HCT116 (cell line): Measurements from ENCODE around the gene ZFPL1. TPM values are rescaled to one million over a fixed set of nuclear protein-coding genes. Genes with fewer than 3 reads are reported as not detected.

Experiments used
- ATAC-seq: fragments of 200-7000 bp; cut with Tn5 transposase; 2 replicates; pipeline ENCODE4 v1.9.1; 2020; ENCODE audit warnings: mild to moderate bottlenecking, moderate library complexity
- BruUV-seq: library from RNA; stranded (reverse); fragments of 400-500 nt; replicated peaks from 2 replicates; lab custom pipeline; 2021; lab: Mats Ljungman, UMichigan
- CTCF ChIA-PET: fragments of 300-600 bp; sonication (Branson Sonifier 250); formaldehyde crosslinking; loops from one replicate; lab custom pipeline; 2021; ENCODE audit warnings: antibody characterized with exemption; lab: Charles Lee
- POLR2A ChIA-PET: fragments of 300-600, 350-600 bp; sonication (Branson Sonifier 250); formaldehyde crosslinking; loops from one replicate; lab custom pipeline; 2021; ENCODE audit warnings: antibody characterized with exemption; lab: Charles Lee
- RAD21 ChIA-PET, 2 experiments: fragments of 300-600 bp; sonication (Branson Sonifier 250); formaldehyde crosslinking; loops; one replicate each; lab custom pipeline; 2023; ENCODE audit warnings: low total read pairs in 2 of 2; ENCODE audit not compliant: uncharacterized antibody in 2 of 2, unreplicated experiment in 2 of 2, low non-redundant PET in 1 of 2; lab: Charles Lee
- DNase-seq: peaks from one replicate; pipeline ENCODE4 v3.0.0-alpha.2; 2010; ENCODE audit warnings: low read depth, low spot score
- H2AFZ ChIP-seq: fragments of 200-600 bp; shearing (Covaris generic), sonication (generic); 2 replicates; pipeline ENCODE4 v1.6.1; 2017; ENCODE audit warnings: low read depth, mixed run types, mixed read lengths, antibody characterized with exemption, low read length; ENCODE audit not compliant: poor library complexity, severe bottlenecking
- H3K27ac ChIP-seq: 2 replicates; pipeline ENCODE4 v1.5.1; 2012; ENCODE audit warnings: low read depth, low read length
- H3K27me3 ChIP-seq: fragments of 200-600 bp; sonication (generic); 2 replicates; pipeline ENCODE4 v1.6.1; 2016; ENCODE audit warnings: mixed run types, low read length, mixed read lengths; ENCODE audit not compliant: insufficient read depth
- H3K36me3 ChIP-seq, 2 experiments: fragments of 200-500 bp in 1 of 2; fragments of 200-600 bp in 1 of 2; sonication (Bioruptor generic) in 1 of 2; sonication (generic) in 1 of 2; 2 replicates each; pipeline versions ENCODE4 v1.5.1 to v1.6.1; 2014 to 2016; ENCODE audit warnings: low read length in 2 of 2, inconsistent platforms in 1 of 2, mixed read lengths in 1 of 2, mixed run types in 1 of 2; ENCODE audit not compliant: insufficient read depth in 2 of 2, control insufficient read depth in 1 of 2
- H3K4me1 ChIP-seq, 2 experiments: fragments of 200-600 bp in 1 of 2; sonication (generic) in 1 of 2; 2 replicates each; pipeline versions ENCODE4 v1.5.1 to v1.6.1; 2012 to 2017; ENCODE audit warnings: low read length in 2 of 2, inconsistent platforms in 1 of 2, mild to moderate bottlenecking in 1 of 2, mixed read lengths in 1 of 2, mixed run types in 1 of 2, moderate library complexity in 1 of 2; ENCODE audit not compliant: insufficient read depth in 2 of 2, control insufficient read depth in 1 of 2
- H3K4me2 ChIP-seq: fragments of 200-600 bp; sonication (generic); 2 replicates; pipeline ENCODE4 v1.6.1; 2017; ENCODE audit warnings: mixed run types, low read length, mixed read lengths
- H3K4me3 ChIP-seq, 2 experiments: fragments of 200-600 bp in 1 of 2; sonication (generic) in 1 of 2; replicated peaks in 1 of 2; 2 replicates each; pipeline ENCODE4 v1.5.1; 2011 to 2016; ENCODE audit warnings: low read length in 2 of 2, control low read depth in 1 of 2, low read depth in 1 of 2, mild to moderate bottlenecking in 1 of 2, mixed read lengths in 1 of 2, mixed run types in 1 of 2
- H3K79me2 ChIP-seq: fragments of 200-600 bp; sonication (generic); 2 replicates; pipeline ENCODE4 v1.6.1; 2017; ENCODE audit warnings: mild to moderate bottlenecking, mixed run types, low read length, moderate library complexity, mixed read lengths; ENCODE audit not compliant: insufficient read depth
- H3K9ac ChIP-seq: fragments of 200-600 bp; sonication (generic); 2 replicates; pipeline ENCODE4 v1.6.1; 2016; ENCODE audit warnings: low read length, mixed read lengths
- H3K9me2 ChIP-seq: fragments of 200-600 bp; sonication (generic), shearing (Covaris generic); 2 replicates; pipeline ENCODE4 v1.6.1; 2017; ENCODE audit warnings: mixed run types, mild to moderate bottlenecking, moderate library complexity; ENCODE audit not compliant: insufficient read depth
- H3K9me3 ChIP-seq, 2 experiments: fragments of 200-500 bp in 1 of 2; fragments of 200-600 bp in 1 of 2; sonication (Bioruptor generic) in 1 of 2; sonication (generic) in 1 of 2; 2 replicates each; pipeline ENCODE4 v1.6.1; 2014 to 2017; ENCODE audit warnings: low read length in 2 of 2, mixed read lengths in 2 of 2, inconsistent platforms in 1 of 2, low read depth in 1 of 2, mild to moderate bottlenecking in 1 of 2, mixed run types in 1 of 2, moderate library complexity in 1 of 2; ENCODE audit not compliant: control insufficient read depth in 1 of 2, insufficient read depth in 1 of 2
- H4K20me1 ChIP-seq: fragments of 200-600 bp; sonication (generic), shearing (Covaris generic); 2 replicates; pipeline ENCODE4 v1.6.1; 2017; ENCODE audit warnings: mixed run types, mild to moderate bottlenecking, moderate library complexity; ENCODE audit not compliant: insufficient read depth
- ATF3 ChIP-seq: IDR thresholded peaks from 2 replicates; pipeline ENCODE4 v1.6.1; 2012
- CTCF ChIP-seq, 3 experiments: fragments of 200-600 bp in 1 of 3; sonication (generic) in 1 of 3; IDR thresholded peaks in 2 of 3; conservative IDR thresholded peaks in 1 of 3; 2 replicates each; pipeline ENCODE4 v1.5.1; 2012 to 2017; ENCODE audit warnings: low read depth in 2 of 3, low read length in 2 of 3, antibody characterized with exemption in 1 of 3, borderline replicate concordance in 1 of 3, control low read depth in 1 of 3, mild to moderate bottlenecking in 1 of 3, mixed read lengths in 1 of 3, mixed run types in 1 of 3, moderate library complexity in 1 of 3; ENCODE audit not compliant: insufficient read depth in 1 of 3
- EZH2 ChIP-seq: fragments of 200-600 bp; sonication (generic); IDR thresholded peaks from 2 replicates; pipeline ENCODE4 v1.6.1; 2017; ENCODE audit warnings: antibody characterized with exemption, mixed run types
- EZH2phosphoT487 ChIP-seq: fragments of 200-600 bp; IDR thresholded peaks from 2 replicates; pipeline ENCODE4 v1.6.1; 2018; ENCODE audit warnings: antibody characterized with exemption, borderline replicate concordance
- FOSL1 ChIP-seq: IDR thresholded peaks from 2 replicates; pipeline ENCODE4 v1.6.1; 2012; ENCODE audit warnings: low read depth
- MAX ChIP-seq: IDR thresholded peaks from 2 replicates; pipeline ENCODE4 v1.6.1; 2012
- SRF ChIP-seq: IDR thresholded peaks from 2 replicates; pipeline ENCODE4 v1.6.1; 2012; ENCODE audit warnings: low read depth
- ZFX ChIP-seq: fragments of 450-650 bp; IDR thresholded peaks from 2 replicates; pipeline ENCODE4 v1.6.1; 2017
- ZNF274 ChIP-seq: fragments of 200-500 bp; sonication (Bioruptor generic); IDR thresholded peaks from 2 replicates; pipeline ENCODE4 v1.6.1; 2014; ENCODE audit warnings: mild to moderate bottlenecking, low read depth, low read length, inconsistent platforms
- intact Hi-C: fragments of 100-400 bp; cut with micrococcal nuclease; formaldehyde crosslinking; loops from 2 replicates; pipeline ENCODE4 v1.10.0; 2022
- total RNA-seq: library from RNA; stranded (reverse); gene quantifications from one replicate; pipeline ENCODE4 v1.2.1, GENCODE V29; 2021; ENCODE audit not compliant: unreplicated experiment

The ZFPL1 gene
- total RNA-seq, 1 experiment from 2014 or later: 35.3 TPM

GRCh38 chr11:65071907-65072630 is 12.0 kb upstream of the ZFPL1 start:
- Histone ChIP-seq H3K36me3 (peaks cover 2 to 8% of the 10 kb centered on the region in 2 experiments; a peak in 2 of 4 replicates), H3K27me3 (no peaks in the 10 kb centered on the region), H3K4me3 (no peak overlapping the region), H3K4me2 (no peak overlapping the region), H3K27ac (no peak overlapping the region), H3K79me2 (peaks cover 8% of the 10 kb centered on the region; the same call in 1 of the 2 replicates), H3K9ac (no peak overlapping the region), H3K9me2 (no peaks in the 10 kb centered on the region), H3K4me1 (no peaks in the 10 kb centered on the region), H3K9me3 (no peaks in the 10 kb centered on the region), H4K20me1 (no peaks in the 10 kb centered on the region)
- DNase-seq: no peak
- intact Hi-C loops: no loop called here
- RAD21 ChIA-PET: no interaction called here
- no TSS peak for BruUV-seq
- no peak for ATAC-seq
- POLR2A ChIA-PET: no interaction called here
- CTCF ChIA-PET: no interaction called here
- TF ChIP-seq ZFX: no peak
- no peak for TF ChIP-seq CTCF (IDR thresholded peaks at IDR 0.05 in 2 of 3, conservative IDR thresholded peaks at IDR 0.05 in 1 of 3; ENCODE audit: borderline replicate concordance in 1 of 3, insufficient read depth in 1 of 3, low read depth in 2 of 3, low read length in 2 of 3)
- no peak for TF ChIP-seq EZH2
- TF ChIP-seq SRF: no peak
- no peak for TF ChIP-seq ZNF274
- TF ChIP-seq ATF3: no peak
- TF ChIP-seq MAX: no peak
- TF ChIP-seq FOSL1: no peak
- no peak for TF ChIP-seq EZH2phosphoT487
- TF ChIP-seq, all 23 proteins: peak for 0
- no peak overlapping the region for H2AFZ ChIP-seq
